D341Med (cell line): ENCODE measurements around the gene HS2ST1.
"Not testable (repeated sequence)": the region's sequence is repeated elsewhere in the genome, so short reads cannot be mapped to it uniquely, and the experiment has no call there.

Experiments used
- DNase-seq: peaks from one replicate; pipeline ENCODE4 v3.0.0; 2012; ENCODE audit warnings: low spot score

Gene HS2ST1

DNA sequence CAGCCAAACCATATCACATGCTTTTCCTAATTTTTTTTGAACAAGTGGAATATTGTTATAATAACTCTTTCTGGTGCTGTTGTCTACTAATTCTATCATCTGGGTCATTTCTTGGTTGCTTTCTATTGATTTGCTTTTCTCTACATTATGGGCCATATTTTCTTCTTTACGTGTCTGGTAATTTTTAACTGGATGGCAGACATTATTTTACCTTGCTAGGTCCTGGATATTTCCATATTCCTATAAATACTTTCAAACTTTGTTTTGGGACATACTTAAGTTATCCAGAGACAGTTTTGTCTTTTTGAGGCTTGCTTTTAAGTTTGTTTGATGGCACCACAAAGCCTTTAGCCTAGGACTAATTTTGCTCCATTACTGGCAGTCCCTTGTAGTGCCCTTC lies 11.3 kb downstream of the HS2ST1 start:
- DNase-seq, result no peak

DNA sequence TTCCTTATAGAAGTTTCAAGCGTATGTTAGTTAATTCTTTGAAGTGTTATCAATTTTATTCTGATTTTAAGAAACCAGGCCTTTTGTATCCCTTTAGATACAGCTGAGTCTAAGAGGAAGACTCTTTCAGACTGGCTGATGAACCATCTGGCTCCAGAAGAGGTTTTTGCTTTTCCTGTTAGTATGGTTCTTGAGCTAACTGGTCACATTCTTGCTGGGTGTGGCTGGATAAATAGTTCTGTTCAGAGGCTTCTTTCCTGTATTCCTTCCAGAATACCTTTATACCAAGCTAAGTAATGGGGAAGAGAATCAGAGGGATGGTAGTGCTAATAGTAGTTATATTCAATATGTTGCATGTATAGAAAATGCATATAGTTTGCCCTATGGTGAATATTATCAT lies 12.4 kb downstream of the HS2ST1 start:
- no peak for DNase-seq

DNA sequence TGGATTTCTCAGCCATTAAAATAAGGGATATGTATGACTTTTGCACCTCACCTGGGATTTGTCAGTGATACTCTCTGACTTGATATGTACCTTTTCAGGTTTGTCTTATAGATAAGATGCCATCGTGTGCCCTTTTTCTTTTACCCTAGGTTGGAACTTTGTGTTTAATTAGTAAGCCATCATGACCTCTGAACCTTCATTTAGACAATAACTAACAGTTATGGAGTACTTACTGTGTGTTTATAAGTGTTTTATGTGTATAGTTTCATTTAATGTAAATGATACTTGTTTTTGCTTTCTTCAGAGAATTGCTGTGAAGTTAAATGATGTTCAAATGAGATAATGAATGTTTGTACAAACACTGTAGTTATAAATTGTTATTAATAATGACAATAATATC lies 14.4 kb downstream of the HS2ST1 start:
- DNase-seq, result no peak

DNA sequence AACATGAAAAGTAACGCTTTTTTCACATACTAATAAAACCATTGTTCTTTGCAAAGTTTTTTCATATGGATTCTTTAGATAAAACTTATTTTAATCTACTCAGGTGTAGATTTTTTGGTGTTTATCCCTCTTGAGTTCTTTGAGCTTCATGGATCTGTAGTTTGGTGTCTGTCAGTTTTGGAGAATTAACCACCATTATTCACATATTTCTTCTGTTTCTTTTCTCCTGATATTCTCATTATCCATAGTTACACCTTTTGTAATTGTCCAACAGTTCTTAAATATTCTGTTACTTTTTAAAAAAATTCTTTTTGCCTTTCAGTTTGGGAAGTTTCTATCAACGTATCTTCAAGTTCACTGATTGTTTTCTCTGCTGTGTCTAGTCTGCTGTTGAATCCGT lies 18.6 kb downstream of the HS2ST1 start:
- DNase-seq, result no peak

DNA sequence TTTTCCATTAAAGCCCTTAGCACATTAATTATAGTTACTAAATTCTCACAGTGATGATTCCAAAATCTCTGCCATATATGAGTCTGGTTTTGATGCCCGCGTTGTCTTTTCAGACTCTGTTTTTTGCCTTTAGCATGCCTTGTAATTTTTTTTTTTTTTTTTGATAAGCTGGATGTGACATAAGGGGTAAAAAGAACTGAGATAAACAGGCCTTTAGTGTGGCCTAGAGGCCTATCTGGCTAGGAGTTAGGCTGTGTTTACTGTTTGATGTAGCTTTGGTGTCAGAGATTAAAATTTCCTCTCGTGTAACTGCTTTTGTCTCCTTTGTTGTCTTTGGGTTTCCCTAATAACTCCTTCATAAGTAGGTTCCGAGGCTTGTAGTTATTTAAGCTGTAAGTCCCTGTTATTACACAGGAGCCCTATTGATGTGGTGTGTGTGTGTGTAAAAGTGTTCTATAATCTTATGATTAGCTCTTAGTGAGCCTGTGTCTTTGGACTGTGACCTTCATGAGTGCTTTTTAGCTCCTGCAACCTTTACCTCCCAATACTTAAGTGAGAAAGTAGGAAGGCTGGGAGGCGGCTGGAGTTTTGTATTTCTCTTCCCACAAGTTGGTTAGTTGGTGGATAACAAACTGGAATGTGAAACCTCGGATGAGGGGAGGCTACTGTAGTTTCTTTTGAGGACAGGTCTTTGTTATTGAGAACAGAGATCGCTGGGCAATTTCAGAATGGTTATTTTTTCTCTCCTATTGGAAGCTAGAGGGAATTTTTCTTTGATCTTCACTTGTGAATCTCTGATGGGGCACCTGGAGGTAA lies 19.3 kb downstream of the HS2ST1 start:
- DNase-seq, result no peak

DNA sequence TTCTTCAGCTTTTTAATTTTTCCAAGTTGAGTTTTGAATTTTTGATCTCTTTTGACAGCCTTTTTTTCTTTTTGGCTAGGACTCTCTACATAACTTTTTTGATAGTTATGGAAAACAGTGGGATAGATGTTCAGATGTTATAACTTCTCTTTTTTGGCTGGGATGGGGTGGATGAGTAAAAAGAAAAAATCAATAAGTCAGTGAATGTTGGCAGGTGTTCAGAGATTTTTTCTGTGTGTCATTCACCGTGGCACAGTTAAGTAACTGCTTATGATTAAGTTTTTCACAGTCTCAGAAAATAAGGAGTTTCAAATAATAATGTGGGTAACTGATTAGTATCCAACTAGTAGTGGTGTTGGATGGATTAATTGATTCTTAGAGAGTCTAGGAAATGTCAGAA lies 24.0 kb downstream of the HS2ST1 start:
- DNase-seq, result no peak

DNA sequence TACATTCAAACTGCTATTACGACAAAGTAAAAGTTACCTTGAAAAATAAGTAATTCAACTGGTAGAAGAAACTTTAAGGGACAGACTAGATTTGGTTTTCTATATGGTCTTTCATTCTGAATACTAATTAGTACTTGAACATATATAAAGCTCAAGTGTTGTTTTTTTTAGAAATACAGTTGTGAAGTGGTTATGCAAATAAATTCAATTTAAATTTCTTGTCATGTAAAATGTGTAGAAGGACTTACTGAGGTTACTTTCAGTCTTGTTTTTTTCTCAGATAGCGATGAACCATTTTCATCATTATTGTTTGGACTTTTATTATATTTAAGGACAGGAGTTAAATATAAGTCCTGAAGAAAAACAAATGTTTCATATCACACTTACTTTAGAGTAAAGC lies 24.4 kb downstream of the HS2ST1 start:
- DNase-seq, result no peak

DNA sequence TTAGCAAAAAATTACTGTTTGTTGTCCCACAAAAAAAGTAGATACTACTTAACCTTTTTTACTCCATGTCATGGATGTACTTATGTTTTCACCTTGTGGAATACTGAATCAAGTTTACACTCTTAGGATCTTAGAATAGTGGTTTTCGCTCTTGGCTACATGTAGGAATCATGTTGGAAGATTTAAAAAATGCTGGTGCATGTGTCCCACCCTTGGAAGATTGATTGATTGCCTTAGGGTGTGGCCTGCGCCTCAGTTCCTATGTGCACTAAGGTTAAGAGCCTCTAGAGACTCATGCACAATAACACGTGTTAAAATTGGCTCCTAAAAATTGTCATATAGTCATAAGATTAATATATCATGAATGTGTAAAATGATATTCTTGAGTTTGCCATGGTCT lies 25.0 kb downstream of the HS2ST1 start:
- no peak for DNase-seq

DNA sequence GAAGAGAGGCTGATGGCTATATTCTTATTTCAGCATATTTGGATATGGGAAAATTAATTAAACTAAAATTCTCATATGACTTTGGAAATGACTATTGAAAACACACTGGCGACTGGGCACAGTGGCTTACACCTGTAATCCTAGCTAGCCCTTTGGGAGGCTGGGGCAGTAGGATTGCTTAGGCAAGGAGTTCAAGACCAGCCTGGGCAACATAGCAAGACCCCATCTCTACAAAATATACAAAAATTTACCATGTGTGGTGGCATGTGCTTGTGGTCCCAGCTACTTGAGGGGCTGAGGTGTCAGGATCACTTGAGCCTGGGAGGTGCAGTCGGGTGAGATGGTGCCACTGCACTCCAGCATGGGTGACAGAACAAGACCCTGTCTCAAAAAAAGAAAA lies 26.2 kb downstream of the HS2ST1 start:
- no peak for DNase-seq

DNA sequence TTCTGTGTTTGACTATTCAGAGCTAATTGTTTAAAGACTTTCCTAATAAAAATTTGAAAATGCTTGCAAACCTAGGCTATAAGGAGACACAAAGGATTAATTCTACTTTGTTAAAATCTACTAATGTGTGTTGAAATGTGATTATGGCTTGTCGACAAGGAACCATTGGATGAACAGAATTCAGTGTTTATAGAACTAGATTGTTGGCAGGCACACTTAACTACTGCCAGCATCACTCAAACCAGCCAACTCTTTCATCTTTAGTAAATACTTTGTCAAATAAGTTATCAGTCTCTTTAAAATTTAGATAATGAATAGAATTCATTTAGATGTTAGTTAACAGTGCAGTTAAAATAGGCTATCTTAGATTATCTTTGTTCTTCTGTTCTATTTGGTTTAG lies 27.6 kb downstream of the HS2ST1 start:
- no peak for DNase-seq

DNA sequence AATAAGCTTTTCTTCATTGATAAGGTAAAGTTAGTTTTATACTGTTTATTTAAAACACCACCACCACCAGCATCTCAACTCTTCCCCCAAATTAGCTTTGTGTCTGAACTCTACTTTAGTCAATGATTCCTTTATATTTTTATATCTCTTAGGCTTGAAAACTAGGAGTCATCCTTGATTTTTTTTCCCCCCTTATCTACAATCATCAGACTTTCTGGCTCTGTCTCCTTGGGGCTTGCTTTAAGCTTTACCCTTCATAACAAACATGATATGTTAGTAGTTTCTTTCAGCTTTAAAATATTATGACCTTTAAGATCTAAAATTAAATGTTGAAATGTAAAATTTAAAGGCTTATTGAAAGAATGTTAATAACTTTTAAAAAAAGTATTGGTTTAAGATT lies 28.3 kb downstream of the HS2ST1 start:
- no peak for DNase-seq

DNA sequence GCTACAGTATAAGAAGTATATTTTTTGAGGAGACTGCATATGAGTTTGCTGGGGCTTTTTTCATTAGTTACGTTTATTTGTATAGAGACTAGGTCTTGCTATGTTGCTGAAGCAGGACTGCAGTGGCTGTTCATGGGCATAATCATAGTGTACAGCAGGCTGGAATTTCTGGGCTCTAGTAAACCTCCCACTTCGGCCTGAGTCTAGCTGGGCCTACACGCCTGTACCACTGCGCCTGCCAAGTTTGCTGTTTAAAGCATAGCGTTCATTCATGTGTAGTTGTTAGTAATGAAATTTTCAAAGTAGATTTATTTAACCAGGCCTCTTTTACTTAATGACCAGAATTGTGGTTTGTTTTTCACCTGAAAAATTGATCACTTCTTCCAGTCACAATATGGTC lies 33.8 kb downstream of the HS2ST1 start:
- no peak for DNase-seq

DNA sequence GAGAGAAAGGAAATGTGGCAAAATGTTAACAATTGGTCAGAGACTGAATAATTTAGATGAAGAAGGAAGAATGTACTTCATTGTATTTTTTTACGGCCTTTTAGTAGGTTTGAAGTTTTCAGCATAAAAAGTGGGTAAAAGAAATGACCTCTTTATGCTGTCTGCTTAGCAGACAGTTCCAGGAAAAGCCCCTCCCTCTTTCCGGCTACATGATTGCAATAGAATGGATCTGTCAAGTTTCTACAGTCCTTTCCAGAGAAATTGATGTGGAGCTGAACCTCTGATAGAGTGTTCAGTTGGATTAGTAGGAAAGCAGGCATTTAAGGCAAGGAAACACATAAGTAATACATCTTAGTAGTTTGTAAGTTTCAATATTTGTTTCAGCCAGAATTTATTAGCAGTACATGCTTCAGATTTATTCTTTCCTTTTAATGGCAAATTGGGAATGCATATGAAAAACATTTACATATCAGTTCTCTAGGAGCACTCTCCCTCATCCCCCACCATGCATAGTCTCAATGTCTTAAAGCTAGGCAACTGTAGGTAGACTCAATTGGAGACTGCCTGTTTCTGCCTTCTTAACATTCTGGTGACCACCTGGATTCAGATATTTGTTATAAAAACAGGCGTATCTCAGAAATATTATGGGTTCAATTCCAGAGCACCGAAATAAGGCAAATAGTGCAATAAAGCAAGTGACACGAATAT lies 36.4 kb downstream of the HS2ST1 start:
- no peak for DNase-seq

DNA sequence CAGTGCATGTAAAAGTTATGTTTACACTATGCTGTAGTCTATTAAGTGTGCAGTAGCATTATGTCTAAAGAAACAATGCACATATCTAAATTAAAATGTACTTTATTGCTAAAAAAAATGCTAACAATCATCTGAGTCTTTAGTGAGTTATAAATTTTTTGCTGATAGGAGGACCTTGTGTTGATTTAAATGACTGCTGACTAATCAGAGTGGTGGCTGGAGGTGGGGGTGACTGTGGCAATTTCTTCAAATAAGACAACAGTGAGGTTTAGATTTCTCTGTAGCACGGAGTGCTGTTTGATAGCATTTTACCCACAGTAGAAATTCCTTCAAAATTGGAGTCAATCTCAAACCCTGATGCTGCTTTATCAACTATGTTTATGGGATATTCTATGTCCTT lies 37.0 kb downstream of the HS2ST1 start:
- no peak for DNase-seq

DNA sequence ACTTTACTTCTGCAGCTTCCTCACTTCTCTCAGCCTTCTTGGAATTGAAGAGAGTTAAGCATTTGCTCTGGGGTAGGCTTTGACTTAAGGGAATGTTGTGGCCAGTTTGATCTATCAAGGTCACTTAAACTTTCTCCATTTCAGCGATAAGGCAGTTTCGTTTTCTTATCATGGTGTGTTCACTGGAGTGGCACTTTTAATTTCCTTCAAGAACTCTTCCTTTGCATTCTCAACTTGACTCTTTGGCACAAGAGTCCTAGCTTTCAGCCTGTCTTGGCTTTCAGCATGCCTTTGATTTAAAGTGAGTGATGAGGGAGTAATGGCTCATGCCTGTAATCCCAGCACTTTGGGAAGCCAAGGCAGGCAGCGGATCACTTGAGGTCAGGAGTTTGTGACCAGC lies 38.7 kb downstream of the HS2ST1 start:
- no peak for DNase-seq

DNA sequence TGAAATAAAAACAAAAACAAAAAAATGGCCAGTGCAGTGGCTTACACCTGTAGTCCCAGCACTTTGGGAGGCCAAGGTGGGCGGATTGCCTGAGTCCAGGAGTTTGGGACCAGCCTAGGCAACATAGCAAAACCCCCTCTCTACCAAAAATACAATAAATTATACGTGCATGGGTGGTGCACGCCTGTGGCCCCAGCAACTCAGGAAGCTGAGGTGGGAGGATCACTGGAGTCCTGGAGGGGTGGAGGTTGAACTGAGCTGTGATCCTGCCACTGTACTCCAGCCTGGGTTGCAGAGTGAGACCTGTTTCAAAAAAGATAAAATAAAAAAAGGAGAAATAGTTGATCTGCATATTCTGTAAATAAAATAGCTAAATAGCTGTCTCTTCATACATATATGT lies 41.2 kb downstream of the HS2ST1 start:
- no peak for DNase-seq

DNA sequence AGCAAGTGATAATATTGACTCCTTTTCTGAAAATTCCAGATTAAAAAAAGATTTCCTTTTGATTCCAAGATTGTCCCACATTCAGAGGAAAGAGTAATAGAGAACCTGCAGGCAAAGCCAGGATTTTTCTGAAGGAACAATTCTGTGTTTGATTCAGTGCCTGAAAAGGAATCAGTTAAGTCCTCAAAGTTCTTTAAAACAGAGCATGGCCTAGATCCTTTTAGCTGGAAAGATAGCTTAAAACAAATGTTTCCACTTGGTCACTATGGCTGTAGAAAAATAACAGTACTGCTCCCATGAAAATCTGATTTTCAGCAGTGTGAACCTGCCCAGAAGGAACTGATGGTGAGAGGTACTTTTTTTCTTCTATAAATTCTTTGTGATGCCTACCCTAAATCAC lies 41.8 kb downstream of the HS2ST1 start:
- no peak for DNase-seq

DNA sequence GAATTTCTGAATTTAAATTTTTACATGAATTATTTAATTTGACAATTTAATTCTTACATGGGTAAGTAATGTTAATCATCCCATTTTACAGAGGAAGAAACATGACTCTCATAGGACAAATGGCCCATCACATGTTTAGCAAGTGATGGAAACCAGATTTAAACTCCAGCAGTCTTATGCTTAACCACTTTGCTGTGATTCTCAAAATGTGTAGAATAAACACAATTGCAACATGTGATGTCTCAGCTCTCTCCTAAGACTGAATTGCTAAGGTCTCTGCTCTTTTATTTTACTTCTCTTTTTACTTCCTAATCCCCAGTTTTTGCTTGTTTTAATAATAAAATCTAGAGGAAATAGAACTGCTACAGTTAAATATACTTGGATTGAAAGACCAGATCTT lies 42.8 kb downstream of the HS2ST1 start:
- DNase-seq, result no peak

DNA sequence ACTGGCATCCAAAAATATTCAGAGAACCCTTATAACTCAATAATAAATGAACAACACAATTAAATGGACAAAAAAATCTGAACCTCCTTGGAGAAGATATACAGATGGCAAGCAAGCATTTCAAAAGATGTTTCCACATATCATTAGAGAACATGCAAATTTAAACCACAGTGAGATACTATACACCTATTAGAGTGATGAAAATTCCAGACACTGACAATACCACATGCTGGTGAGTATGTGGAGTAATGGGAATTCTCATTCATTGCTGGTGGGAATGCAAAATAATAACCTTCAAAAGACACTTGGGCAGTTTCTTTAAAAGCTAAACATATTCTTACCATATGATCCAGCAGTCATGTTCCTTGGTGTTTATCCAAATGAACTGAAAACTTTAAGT lies 46.1 kb downstream of the HS2ST1 start:
- DNase-seq, result no peak

DNA sequence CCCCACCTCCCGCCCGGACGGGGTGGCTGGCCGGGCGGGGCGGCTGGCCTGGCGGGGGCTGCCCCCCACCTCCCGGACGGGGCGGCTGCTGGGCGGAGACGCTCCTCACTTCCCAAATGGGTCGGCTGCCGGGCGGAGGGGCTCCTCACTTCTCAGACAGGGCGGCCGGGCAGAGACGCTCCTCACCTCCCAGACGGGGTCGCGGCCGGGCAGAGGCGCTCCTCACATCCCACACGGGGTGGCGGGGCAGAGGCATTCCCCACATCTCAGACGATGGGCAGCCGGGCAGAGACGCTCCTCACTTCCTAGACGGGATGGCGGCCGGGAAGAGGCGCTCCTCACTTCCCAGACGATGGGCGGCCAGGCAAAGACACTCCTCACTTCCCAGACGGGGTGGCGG lies 49.4 kb downstream of the HS2ST1 start:
- DNase-seq, result not testable (repeated sequence)

DNA sequence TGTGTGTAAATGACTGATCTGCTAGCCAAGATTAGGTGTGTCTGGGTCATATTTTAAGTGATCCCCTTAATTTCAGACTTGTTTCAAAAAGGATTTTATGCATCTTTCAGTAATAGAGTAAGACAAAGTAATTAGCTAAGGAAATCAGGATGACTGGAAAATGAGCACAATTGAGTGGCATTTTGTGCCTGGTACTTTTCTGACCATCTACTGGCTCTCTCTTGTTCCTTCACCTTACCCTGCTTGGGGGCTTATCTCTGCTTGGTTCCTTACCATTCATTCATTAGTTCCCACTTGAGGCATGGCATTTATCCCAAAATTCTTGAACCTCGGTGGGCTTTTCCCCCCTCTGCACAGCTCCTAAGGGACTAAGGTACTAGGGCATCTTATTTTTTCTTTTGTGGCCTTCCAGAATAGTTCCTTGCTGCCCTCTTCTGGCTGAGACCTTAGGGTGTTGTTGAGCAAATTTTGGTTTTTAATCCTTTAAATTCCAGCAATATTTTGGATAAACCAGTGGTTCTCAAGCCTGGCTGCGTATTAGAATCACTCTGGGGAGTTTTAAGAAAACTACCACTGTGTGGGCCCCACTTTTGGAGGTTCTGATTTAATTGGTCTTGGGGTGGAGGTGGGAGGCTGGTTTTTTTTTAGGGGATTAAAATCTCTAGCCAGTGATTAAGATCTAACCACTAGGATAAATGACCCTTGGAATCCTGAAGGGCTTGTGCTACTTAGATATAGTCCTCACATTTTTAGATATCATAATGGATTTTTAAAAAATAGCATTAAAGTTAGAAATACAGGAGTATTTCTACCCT lies 50.8 kb downstream of the HS2ST1 start:
- peak; percentile 46 for DNase-seq

DNA sequence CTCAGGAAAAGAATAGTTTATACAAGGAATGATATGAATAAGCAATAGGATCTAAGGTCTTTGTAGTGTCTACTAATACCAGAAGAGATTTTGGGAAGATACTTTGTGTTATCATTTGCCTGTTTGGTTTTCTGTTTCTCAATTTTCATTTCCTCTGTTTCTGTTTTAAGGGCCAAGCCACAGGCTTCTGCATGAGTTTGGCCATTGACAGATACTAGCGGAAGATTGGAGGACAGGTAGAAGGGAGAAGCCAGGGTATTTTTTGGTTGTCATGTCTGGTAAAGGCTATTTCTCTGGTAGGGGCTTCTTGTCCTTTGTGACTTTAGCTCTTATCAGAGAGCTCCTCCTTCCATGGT lies 51.4 kb downstream of the HS2ST1 start:
- no peak for DNase-seq

DNA sequence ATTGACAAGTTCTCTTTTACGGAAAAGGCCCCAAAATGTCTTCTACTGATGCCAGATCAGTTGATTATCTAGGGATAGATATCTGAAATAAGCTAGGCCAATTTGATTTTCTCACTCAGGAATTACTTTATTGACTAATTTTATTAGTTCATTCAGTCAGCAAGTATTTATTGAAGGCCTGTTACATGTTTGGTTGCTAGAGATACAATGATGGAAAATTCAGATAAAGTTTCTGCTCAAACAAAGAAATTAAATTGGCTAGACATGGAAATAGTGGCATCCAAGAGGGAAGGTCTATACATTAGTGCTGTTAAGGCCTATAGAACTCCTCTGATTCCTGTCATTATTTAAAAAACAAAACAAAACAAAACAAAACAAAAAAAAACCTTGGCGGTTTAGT lies 56.5 kb downstream of the HS2ST1 start:
- DNase-seq, result no peak
